Ishikawa (cell line): ENCODE measurements around the gene TMC2.

Experiments used
- CEBPB ChIP-seq: IDR thresholded peaks from 2 replicates; pipeline ENCODE4 v1.6.1; 2012
- CREB1 ChIP-seq: IDR thresholded peaks from 2 replicates; pipeline ENCODE4 v1.6.1; 2012; ENCODE audit warnings: low read depth
- EGR1 ChIP-seq: IDR thresholded peaks from 2 replicates; pipeline ENCODE4 v1.6.1; 2012
- EP300 ChIP-seq: IDR thresholded peaks from 2 replicates; pipeline ENCODE4 v1.6.1; 2012; ENCODE audit warnings: borderline replicate concordance
- FOXM1 ChIP-seq: IDR thresholded peaks from 2 replicates; pipeline ENCODE4 v1.6.1; 2012; ENCODE audit warnings: low read depth, borderline replicate concordance
- NFIC ChIP-seq: IDR thresholded peaks from 2 replicates; pipeline ENCODE4 v1.6.1; 2012
- RAD21 ChIP-seq: IDR thresholded peaks from 2 replicates; pipeline ENCODE4 v1.6.1; 2012; ENCODE audit warnings: low read depth
- TAF1 ChIP-seq: IDR thresholded peaks from 2 replicates; pipeline ENCODE4 v1.6.1; 2012; ENCODE audit warnings: low read depth, mild to moderate bottlenecking
- TCF12 ChIP-seq: IDR thresholded peaks from 2 replicates; pipeline ENCODE4 v1.6.1; 2012; ENCODE audit warnings: low read depth
- TEAD4 ChIP-seq: IDR thresholded peaks from 2 replicates; pipeline ENCODE4 v1.6.1; 2012
- YY1 ChIP-seq: IDR thresholded peaks from 2 replicates; pipeline ENCODE4 v1.6.1; 2012; ENCODE audit warnings: low read depth
- ZBTB7A ChIP-seq: IDR thresholded peaks from 2 replicates; pipeline ENCODE4 v1.6.1; 2012; ENCODE audit warnings: low read depth
- TF ChIP-seq, protein P1 (sequence below): IDR thresholded peaks from 2 replicates; pipeline ENCODE4 v1.6.1; 2012
- TF ChIP-seq, protein P2 (sequence below): IDR thresholded peaks from 2 replicates; pipeline ENCODE4 v1.6.1; 2012
- TF ChIP-seq, protein P3 (sequence below): IDR thresholded peaks from 2 replicates; pipeline ENCODE4 v1.6.1; 2012; ENCODE audit warnings: low read depth, mild to moderate bottlenecking

TMC2 gene, protein sequence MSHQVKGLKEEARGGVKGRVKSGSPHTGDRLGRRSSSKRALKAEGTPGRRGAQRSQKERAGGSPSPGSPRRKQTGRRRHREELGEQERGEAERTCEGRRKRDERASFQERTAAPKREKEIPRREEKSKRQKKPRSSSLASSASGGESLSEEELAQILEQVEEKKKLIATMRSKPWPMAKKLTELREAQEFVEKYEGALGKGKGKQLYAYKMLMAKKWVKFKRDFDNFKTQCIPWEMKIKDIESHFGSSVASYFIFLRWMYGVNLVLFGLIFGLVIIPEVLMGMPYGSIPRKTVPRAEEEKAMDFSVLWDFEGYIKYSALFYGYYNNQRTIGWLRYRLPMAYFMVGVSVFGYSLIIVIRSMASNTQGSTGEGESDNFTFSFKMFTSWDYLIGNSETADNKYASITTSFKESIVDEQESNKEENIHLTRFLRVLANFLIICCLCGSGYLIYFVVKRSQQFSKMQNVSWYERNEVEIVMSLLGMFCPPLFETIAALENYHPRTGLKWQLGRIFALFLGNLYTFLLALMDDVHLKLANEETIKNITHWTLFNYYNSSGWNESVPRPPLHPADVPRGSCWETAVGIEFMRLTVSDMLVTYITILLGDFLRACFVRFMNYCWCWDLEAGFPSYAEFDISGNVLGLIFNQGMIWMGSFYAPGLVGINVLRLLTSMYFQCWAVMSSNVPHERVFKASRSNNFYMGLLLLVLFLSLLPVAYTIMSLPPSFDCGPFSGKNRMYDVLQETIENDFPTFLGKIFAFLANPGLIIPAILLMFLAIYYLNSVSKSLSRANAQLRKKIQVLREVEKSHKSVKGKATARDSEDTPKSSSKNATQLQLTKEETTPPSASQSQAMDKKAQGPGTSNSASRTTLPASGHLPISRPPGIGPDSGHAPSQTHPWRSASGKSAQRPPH

DNA sequence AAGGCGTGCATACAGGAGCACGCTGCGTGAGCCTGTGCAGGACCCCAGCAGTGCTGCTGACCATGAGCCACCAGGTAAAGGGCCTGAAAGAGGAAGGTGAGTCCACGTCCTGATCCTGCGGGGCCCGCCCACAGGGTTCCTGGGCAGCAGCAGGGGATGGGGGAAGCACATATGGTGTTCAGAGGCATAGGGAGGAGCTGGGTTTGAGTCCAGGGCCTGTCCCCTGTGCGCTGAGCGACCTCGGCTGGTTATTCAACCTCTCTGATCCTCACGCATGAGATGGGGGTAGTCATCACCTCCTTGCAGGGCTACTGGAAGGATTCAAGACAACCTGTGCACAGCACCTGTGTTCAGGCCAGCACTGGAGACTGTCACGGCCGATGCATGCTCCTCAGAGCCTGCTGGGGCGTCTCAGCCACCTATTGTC is at the start of gene TMC2:
TSS of gene TMC2 (plus strand) at position 14 of the 427 bp plus-strand sequence. CDS start at position 63, 49 bp downstream.
- TF ChIP-seq EP300 (no peak), CEBPB (no peak), TCF12 (no peak), YY1 (no peak), CREB1 (no peak), ZBTB7A (no peak), RAD21 (no peak), TAF1 (no peak), EGR1 (no peak), TEAD4 (no peak), NFIC (no peak), FOXM1 (no peak)
- TF ChIP-seq, protein P1, sequence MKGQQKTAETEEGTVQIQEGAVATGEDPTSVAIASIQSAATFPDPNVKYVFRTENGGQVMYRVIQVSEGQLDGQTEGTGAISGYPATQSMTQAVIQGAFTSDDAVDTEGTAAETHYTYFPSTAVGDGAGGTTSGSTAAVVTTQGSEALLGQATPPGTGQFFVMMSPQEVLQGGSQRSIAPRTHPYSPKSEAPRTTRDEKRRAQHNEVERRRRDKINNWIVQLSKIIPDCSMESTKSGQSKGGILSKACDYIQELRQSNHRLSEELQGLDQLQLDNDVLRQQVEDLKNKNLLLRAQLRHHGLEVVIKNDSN: no peak
- TF ChIP-seq, protein P2, sequence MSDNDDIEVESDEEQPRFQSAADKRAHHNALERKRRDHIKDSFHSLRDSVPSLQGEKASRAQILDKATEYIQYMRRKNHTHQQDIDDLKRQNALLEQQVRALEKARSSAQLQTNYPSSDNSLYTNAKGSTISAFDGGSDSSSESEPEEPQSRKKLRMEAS: no peak
- TF ChIP-seq, protein P3, sequence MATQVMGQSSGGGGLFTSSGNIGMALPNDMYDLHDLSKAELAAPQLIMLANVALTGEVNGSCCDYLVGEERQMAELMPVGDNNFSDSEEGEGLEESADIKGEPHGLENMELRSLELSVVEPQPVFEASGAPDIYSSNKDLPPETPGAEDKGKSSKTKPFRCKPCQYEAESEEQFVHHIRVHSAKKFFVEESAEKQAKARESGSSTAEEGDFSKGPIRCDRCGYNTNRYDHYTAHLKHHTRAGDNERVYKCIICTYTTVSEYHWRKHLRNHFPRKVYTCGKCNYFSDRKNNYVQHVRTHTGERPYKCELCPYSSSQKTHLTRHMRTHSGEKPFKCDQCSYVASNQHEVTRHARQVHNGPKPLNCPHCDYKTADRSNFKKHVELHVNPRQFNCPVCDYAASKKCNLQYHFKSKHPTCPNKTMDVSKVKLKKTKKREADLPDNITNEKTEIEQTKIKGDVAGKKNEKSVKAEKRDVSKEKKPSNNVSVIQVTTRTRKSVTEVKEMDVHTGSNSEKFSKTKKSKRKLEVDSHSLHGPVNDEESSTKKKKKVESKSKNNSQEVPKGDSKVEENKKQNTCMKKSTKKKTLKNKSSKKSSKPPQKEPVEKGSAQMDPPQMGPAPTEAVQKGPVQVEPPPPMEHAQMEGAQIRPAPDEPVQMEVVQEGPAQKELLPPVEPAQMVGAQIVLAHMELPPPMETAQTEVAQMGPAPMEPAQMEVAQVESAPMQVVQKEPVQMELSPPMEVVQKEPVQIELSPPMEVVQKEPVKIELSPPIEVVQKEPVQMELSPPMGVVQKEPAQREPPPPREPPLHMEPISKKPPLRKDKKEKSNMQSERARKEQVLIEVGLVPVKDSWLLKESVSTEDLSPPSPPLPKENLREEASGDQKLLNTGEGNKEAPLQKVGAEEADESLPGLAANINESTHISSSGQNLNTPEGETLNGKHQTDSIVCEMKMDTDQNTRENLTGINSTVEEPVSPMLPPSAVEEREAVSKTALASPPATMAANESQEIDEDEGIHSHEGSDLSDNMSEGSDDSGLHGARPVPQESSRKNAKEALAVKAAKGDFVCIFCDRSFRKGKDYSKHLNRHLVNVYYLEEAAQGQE: no peak

DNA sequence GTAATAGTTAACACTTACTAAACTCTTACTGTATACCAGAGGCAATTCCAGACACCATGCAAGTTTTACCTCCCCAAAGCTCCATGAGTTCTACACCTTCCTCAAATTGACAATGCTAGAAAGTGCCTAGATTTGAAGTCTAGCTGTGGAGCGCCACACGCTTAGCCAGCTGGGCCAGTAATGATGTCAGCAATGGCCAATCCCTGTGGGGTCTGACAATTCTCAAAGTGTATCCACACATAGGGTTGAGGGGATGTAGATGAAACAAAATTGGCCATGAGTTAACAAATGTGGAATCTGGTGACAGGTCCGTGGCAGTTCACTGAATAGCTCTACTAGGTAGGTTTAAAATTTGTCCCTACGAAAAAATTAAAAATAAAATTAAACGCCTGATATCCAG is 28.9 kb upstream of the TMC2 start:
- TF ChIP-seq, protein P1: no peak
- TF ChIP-seq FOXM1 (no peak), ZBTB7A (no peak), TAF1 (no peak)

DNA sequence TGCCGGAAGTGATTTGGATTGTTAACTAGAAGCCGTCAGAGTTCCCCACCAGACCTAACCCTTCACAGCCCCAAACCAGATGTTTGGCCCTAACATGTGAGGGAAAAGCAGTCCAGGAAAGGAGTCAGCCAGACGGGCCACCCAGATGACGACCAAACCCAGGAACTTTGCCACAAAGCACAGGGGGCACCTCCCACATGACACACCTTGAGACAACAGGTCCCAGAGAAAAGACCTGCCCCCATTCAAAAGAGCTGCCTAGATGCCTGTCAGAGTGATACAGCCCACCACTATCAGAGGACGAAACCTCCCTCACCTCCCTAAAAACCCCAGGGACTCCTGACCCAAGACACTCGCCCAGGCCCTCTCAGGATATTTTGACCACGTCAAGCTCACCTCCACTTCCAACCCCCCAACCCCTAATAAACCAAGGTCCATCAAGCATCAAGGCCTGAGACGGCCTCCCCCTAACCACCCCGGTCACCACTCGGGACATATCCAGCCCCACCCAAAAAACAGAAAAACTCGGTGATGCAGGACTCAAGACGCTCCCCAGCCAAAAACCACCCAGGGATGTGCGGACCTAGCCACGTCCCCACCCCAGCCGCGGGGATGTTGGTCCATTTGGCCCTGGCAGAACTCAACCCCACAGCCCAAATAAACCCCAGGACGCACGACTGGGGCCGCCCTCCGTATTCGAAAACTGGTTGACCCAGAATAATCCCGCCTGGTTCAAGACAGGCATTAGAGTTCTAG is 28.3 kb upstream of the TMC2 start:
- TF ChIP-seq TEAD4: no peak
- TF ChIP-seq, protein P1: no peak

DNA sequence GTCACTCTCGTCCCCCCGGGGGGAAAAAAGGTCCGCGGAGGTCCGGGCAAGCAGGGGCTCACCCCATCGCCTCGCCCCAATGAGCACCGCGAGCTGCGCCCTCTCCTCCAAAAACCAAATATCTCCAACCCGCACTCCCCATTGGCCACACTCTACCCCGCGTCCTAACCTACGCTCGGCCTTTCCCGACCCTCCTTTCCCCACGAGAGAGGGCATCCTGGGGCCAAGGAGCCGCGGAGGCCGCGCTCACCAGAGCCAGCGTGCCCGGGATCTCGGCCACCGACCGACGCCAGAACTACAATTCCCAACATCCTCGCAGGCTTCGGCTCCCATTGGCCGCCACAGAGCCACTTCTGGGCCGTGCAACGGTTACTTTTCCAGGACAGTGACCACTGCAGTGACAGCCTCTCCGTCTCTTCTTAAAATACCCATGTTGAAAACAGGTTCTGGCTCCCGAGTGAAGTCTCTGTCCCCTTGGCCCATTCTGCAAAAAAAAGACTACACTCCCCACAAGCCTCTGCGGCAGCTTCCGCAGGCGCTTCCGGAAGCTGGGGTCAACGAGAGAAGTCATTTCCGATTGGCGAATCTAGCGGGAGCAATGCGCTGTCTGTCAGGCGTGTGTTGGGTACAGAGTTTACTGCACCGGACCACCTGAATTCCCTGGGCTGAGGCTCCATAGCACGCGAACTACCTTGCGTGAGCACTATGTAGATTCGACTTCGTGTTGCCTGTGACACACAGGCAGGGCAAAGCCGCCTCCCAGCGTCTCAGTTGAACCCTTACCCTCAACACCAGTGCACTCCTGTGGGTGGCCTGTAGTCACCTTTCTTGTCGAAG is 27.5 kb upstream of the TMC2 start, which contains the start of gene ZNF343:
TSS of gene ZNF343 (minus strand) at position 285 of the 837 bp plus-strand sequence. CDS start 15,020 bp downstream, outside the sequence.
- no peak for TF ChIP-seq FOXM1
- TF ChIP-seq, protein P1: no peak
- no peak for TF ChIP-seq EGR1
- no peak for TF ChIP-seq NFIC
- TF ChIP-seq TAF1: peak; percentile 70
- no peak for TF ChIP-seq RAD21
- TF ChIP-seq CEBPB: no peak
- TF ChIP-seq CREB1: 0 out of 2 replicates have a peak, but pooled peaks have one; percentile 36
- no peak for TF ChIP-seq EP300
- TF ChIP-seq ZBTB7A: no peak
- TF ChIP-seq TCF12: peak; percentile 36; the same call in 1 of the 2 replicates
- TF ChIP-seq, protein P3: no peak
- no peak for TF ChIP-seq TEAD4
- TF ChIP-seq YY1: peak; percentile 54; the same call in 1 of the 2 replicates
- TF ChIP-seq, protein P2: peak; percentile 85
